HG03558 (cell line): ENCODE results near the gene NDUFAF3.

Experiments
- ATAC-seq: cut with Tn5 transposase; IDR thresholded peaks from one replicate; pipeline ENCODE4 v1.9.1; 2021; ENCODE audit warnings: moderate number of reproducible peaks; ENCODE audit not compliant: unreplicated experiment; ENCODE audit errors: extremely low read depth

Gene NDUFAF3

GRCh38 chr3:49021813-49022687 is at the start of gene NDUFAF3:
Gene NDUFAF3, plus strand, starts transcription at chr3:49022121. Its CDS starts 24 bp downstream, at chr3:49022145.
- ATAC-seq = peak; percentile 40

- ATAC-seq = no peak
Observed at GRCh38 chr3:48974076-48974864, 47.7 kb upstream of the NDUFAF3 start.

GRCh38 chr3:48979451-48979850 is 42.5 kb upstream of the NDUFAF3 start:
- no peak for ATAC-seq

GRCh38 chr3:48980295-48980694 is 41.6 kb upstream of the NDUFAF3 start:
- ATAC-seq = no peak

GRCh38 chr3:48982016-48982415 is 39.9 kb upstream of the NDUFAF3 start:
- ATAC-seq = no peak

- no peak for ATAC-seq
Observed at GRCh38 chr3:48982686-48983085, 39.2 kb upstream of the NDUFAF3 start.

- ATAC-seq = no peak
Observed at GRCh38 chr3:48983096-48983495, 38.8 kb upstream of the NDUFAF3 start.

- no peak for ATAC-seq
Observed at GRCh38 chr3:48984663-48985062, 37.3 kb upstream of the NDUFAF3 start.

- ATAC-seq = no peak
Observed at GRCh38 chr3:48985831-48986376, 36.0 kb upstream of the NDUFAF3 start.

GRCh38 chr3:48989126-48989795 is 32.7 kb upstream of the NDUFAF3 start:
- ATAC-seq = no peak

GRCh38 chr3:48989796-48990635 is 31.9 kb upstream of the NDUFAF3 start, which contains the start of gene P4HTM:
Gene P4HTM, plus strand, starts transcription at chr3:48990241. Its CDS starts 16 bp downstream, at chr3:48990257.
- ATAC-seq = peak; percentile 42

- no peak for ATAC-seq
Observed at GRCh38 chr3:48990636-48991469, 31.1 kb upstream of the NDUFAF3 start.

- no peak for ATAC-seq
Observed at GRCh38 chr3:48991851-48992545, 29.9 kb upstream of the NDUFAF3 start.

- no peak for ATAC-seq
Observed at GRCh38 chr3:48993834-48994233, 28.1 kb upstream of the NDUFAF3 start.

- ATAC-seq = no peak
Observed at GRCh38 chr3:48996640-48997039, 25.3 kb upstream of the NDUFAF3 start.

- no peak for ATAC-seq
Observed at GRCh38 chr3:48997102-48997635, 24.8 kb upstream of the NDUFAF3 start.

- ATAC-seq = no peak
Observed at GRCh38 chr3:48997714-48998637, 23.9 kb upstream of the NDUFAF3 start.
